ENCODE measurements around the gene NKX1-1.

Gene NKX1-1

GRCh38 chr4:1411436-1412375 lies 5.5 kb upstream of the NKX1-1 start:
- H3K27me3 Mint-ChIP-seq (ENCODE audit: low read depth) = peaks cover 26% of the 10 kb centered on the region

DNA sequence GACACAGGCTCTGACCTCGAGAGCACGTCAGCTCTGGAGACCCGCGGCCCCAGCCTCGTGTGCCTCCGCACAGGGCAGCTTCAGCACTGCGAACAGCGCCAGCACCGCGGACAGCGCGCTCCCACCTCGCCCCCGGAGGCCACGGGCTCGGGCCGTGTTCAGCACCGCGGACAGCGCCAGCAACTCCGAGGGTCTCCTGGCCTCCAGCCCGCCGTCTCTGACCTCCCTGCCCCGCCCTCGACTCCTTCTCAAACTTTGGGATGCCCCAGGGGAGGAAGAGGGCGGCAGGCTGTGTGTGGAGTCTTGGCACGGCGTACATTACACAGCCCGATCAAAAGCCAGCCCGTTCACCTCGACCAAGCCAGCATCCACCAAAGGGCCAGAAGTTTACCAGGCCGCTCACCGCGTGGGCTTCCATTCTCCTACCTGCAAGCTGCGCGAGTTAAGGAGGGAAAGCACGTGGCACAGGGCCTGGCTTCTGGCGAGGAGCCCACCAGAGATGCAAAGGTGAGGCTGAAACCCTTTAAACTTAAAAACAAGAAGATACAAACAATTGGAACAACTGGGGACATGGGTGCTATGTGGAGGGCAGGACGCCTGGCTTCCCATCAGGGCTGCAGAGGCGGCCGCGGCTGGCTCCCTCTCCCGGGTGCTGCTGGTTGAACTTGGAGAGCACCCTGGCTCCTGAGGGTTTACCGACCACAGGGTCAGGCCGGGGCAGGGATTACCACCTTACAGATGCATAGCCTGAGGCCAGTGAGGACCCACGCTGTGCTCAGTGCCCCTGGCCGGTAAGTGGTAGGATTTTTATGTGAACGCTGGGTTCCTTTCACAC lies 4.5 kb upstream of the NKX1-1 start:
- Mint-ChIP-seq H3K27me3 (ENCODE audit: low read depth) (peaks cover 26% of the 10 kb centered on the region), H3K36me3 (ENCODE audit: low read depth) (peaks cover 5% of the 10 kb centered on the region), H3K27ac (no peak overlapping the region), H3K4me1 (ENCODE audit: low read depth) (peaks cover 1% of the 10 kb centered on the region), H3K9me3 (no peaks in the 10 kb centered on the region), H3K4me3 (no peak overlapping the region)

More at GRCh38 chr4:1411436-1412375, 5.5 kb upstream of the NKX1-1 start:
- Mint-ChIP-seq H3K9me3 (no peaks in the 10 kb centered on the region), H3K36me3 (ENCODE audit: low read depth) (peaks cover 5% of the 10 kb centered on the region), H3K4me1 (ENCODE audit: low read depth) (peaks cover 1% of the 10 kb centered on the region), H3K27ac (no peak overlapping the region), H3K4me3 (no peak overlapping the region)

GRCh38 chr4:1409491-1410425 lies 3.5 kb upstream of the NKX1-1 start:
- H3K4me1 Mint-ChIP-seq (ENCODE audit: low read depth) = peaks cover 4% of the 10 kb centered on the region
- H3K4me3 Mint-ChIP-seq = no peak overlapping the region
- peaks cover 30% of the 10 kb centered on the region for H3K27me3 Mint-ChIP-seq (ENCODE audit: low read depth)
- H3K36me3 Mint-ChIP-seq (ENCODE audit: low read depth) = peaks cover 5% of the 10 kb centered on the region
- no peaks in the 10 kb centered on the region for H3K9me3 Mint-ChIP-seq
- no peak overlapping the region for H3K27ac Mint-ChIP-seq

- no peak overlapping the region for H3K27ac Mint-ChIP-seq
- peaks cover 31% of the 10 kb centered on the region for H3K27me3 Mint-ChIP-seq (ENCODE audit: low read depth)
Observed at GRCh38 chr4:1409079-1409478, 2.8 kb upstream of the NKX1-1 start.

GRCh38 chr4:1408418-1408817 lies 2.2 kb upstream of the NKX1-1 start:
- Mint-ChIP-seq H3K36me3 (ENCODE audit: low read depth) (peaks cover 5% of the 10 kb centered on the region), H3K9me3 (no peaks in the 10 kb centered on the region), H3K27ac (peak overlapping the region; percentile 77), H3K4me1 (ENCODE audit: low read depth) (peaks cover 4% of the 10 kb centered on the region), H3K4me3 (no peak overlapping the region), H3K27me3 (ENCODE audit: low read depth) (peaks cover 35% of the 10 kb centered on the region)

More at GRCh38 chr4:1409079-1409478, 2.8 kb upstream of the NKX1-1 start:
- H3K4me1 Mint-ChIP-seq (ENCODE audit: low read depth) = peaks cover 4% of the 10 kb centered on the region
- peaks cover 5% of the 10 kb centered on the region for H3K36me3 Mint-ChIP-seq (ENCODE audit: low read depth)
- no peak overlapping the region for H3K4me3 Mint-ChIP-seq
- H3K9me3 Mint-ChIP-seq = no peaks in the 10 kb centered on the region

- Mint-ChIP-seq H3K36me3 (ENCODE audit: low read depth) (peaks cover 5% of the 10 kb centered on the region), H3K27me3 (ENCODE audit: low read depth) (peaks cover 35% of the 10 kb centered on the region), H3K4me1 (ENCODE audit: low read depth) (peaks cover 4% of the 10 kb centered on the region), H3K27ac (peak overlapping the region; percentile 77), H3K9me3 (no peaks in the 10 kb centered on the region), H3K4me3 (no peak overlapping the region)
Observed at GRCh38 chr4:1407657-1408333, 1.6 kb upstream of the NKX1-1 start.

DNA sequence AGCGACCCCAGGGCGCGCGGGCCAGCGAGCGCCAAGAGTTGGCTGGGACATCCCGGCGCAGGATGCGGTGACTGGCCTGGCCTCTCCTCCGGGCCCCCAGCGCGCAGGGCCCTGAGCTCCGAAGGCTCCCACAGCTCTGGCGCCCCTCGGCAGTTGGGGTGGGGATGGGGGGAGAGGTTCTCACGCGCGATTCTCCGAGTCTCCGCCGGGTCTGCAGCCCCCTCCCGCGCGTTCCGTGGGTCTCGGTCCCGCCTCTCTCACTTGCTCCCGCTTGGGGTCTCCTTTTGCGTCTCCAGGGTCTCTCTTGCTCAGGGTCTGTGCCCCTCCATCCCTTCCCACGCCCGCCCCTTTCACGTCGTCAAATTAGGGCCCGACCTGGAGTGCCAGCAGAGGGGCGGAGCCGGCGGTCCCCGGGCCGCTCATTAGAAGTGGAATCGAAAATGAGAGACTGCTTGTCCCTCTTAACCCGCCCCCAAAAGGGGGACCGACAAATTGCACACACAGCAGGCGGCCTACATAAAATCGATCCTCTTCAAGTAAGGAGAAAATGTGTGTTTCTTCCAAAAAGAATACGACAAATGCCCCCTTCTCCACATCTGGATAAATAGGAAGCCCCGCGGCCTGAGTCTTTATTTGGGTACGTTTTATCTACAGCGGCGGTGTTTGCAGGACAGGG lies 877 bp upstream of the NKX1-1 start:
- H3K4me3 Mint-ChIP-seq = no peak overlapping the region
- peaks cover 35% of the 10 kb centered on the region for H3K27me3 Mint-ChIP-seq (ENCODE audit: low read depth)
- H3K9me3 Mint-ChIP-seq = no peaks in the 10 kb centered on the region
- peaks cover 5% of the 10 kb centered on the region for H3K36me3 Mint-ChIP-seq (ENCODE audit: low read depth)
- H3K4me1 Mint-ChIP-seq (ENCODE audit: low read depth) = peaks cover 4% of the 10 kb centered on the region
- peak overlapping the region; percentile 31 for H3K27ac Mint-ChIP-seq

DNA sequence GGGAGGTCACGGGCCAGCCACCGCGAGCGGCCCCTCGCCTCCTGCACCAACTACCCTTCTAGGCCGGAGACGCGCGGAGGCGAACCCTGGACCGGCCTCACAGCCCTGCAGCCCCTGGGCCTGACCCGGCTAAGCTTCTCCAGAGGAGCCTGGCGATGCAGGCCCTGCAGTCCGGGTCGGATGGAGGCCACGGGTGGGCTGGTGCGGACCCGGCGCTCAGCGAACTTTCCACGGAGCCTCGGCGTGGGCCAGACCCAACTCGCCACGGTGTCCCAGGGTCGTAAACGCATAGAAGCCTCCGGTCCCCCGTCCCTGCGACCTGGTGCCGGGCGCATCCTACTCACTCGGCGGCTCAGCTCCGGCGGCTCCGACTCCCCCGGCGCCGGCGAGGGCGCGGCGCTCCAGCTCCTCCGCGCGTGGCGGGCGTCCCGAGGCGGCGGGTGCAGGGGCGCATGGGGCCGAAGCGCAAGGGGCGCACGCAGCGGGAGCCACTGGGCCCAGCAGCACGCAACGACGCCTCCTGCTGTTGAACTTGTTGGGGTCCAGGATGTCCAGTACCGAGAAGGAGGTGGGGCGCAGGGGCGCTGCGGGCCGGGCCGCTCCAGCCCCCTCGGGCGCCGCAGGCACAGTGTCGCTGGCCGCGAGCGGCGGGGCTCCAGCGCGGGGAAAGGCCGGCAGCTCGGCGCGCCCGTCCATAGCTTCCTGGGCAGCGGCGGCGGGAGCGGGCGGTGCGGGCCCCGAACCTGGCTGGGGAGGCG lies 427 bp downstream of the NKX1-1 start:
- Mint-ChIP-seq H3K27ac (peak overlapping the region; percentile 80), H3K27me3 (ENCODE audit: low read depth) (peaks cover 37% of the 10 kb centered on the region), H3K9me3 (no peaks in the 10 kb centered on the region), H3K4me1 (ENCODE audit: low read depth) (peaks cover 4% of the 10 kb centered on the region), H3K36me3 (ENCODE audit: low read depth) (peaks cover 5% of the 10 kb centered on the region), H3K4me3 (no peak overlapping the region)

GRCh38 chr4:1405254-1405635 lies 997 bp downstream of the NKX1-1 start:
- peaks cover 42% of the 10 kb centered on the region for H3K27me3 Mint-ChIP-seq (ENCODE audit: low read depth)
- no peaks in the 10 kb centered on the region for H3K9me3 Mint-ChIP-seq
- peaks cover 5% of the 10 kb centered on the region for H3K36me3 Mint-ChIP-seq (ENCODE audit: low read depth)
- peaks cover 4% of the 10 kb centered on the region for H3K4me1 Mint-ChIP-seq (ENCODE audit: low read depth)
- H3K27ac Mint-ChIP-seq = peak overlapping the region; percentile 80
- H3K4me3 Mint-ChIP-seq = peak overlapping the region; percentile 44

GRCh38 chr4:1404573-1405253 lies 1.5 kb downstream of the NKX1-1 start:
- peaks cover 41% of the 10 kb centered on the region for H3K27me3 Mint-ChIP-seq (ENCODE audit: low read depth)
- peaks cover 4% of the 10 kb centered on the region for H3K4me1 Mint-ChIP-seq (ENCODE audit: low read depth)
- peak overlapping the region; percentile 44 for H3K4me3 Mint-ChIP-seq
- no peaks in the 10 kb centered on the region for H3K9me3 Mint-ChIP-seq
- H3K27ac Mint-ChIP-seq = peak overlapping the region; percentile 80
- peaks cover 5% of the 10 kb centered on the region for H3K36me3 Mint-ChIP-seq (ENCODE audit: low read depth)

- peaks cover 4% of the 10 kb centered on the region for H3K4me1 Mint-ChIP-seq (ENCODE audit: low read depth)
- no peak overlapping the region for H3K4me3 Mint-ChIP-seq
- peaks cover 3% of the 10 kb centered on the region for H3K9me3 Mint-ChIP-seq
- H3K27ac Mint-ChIP-seq = no peak overlapping the region
- H3K27me3 Mint-ChIP-seq (ENCODE audit: low read depth) = peaks cover 36% of the 10 kb centered on the region
- peaks cover 5% of the 10 kb centered on the region for H3K36me3 Mint-ChIP-seq (ENCODE audit: low read depth)
Observed at GRCh38 chr4:1403591-1404572, 2.4 kb downstream of the NKX1-1 start.

Data from T-helper 1 cell treated with Interleukin-12 subunit alpha and Interleukin-12 subunit beta and Interleukin-4 antibody, amounts not matched to agents 30 μg/mL and 1 μg/mL, for 36 hours (primary cell).